ENCODE data around the gene MFSD6. TPM values are rescaled to one million over a fixed set of nuclear protein-coding genes. Genes with fewer than 3 reads are reported as not detected.
"Not testable (repeated sequence)": the region's sequence is repeated elsewhere in the genome, so short reads cannot be mapped to it uniquely, and the experiment has no call there.

The MFSD6 gene
- total RNA-seq, 1 donor from 2014 or later = 21.5 TPM

DNA sequence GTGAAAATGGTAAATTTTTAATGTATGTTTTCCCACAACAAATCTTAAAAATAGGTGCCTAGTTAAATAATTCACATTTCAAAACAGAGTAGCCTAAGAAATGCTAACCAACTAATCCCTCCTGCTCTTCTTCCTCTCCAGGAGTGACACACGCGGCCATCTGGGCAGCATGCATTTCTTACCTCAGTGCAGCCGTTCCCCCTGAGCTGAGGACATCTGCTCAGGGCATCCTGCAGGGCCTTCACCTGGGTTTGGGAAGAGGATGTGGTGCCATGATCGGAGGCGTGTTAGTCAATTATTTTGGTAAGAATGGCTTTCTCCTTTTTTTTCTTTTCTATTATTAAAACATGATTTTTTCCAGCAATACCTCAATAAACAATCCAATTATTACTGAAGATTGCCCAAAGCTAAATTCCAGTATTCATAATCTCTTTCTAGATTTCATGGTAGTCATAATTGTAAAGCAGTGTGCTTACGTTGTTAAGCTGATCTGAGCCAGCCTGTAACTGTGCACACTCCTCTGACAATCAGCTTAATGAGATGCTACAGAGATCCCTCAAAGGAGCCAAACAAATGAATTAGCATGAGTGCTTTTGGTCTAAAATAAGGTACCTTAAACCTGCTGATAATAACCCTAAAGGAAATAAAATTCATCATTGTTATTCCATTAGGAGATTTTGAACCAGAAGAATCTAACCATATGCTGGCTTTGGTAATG, 80.5 kb downstream of the MFSD6 start:
- no peak for DNase-seq
- no peaks in the 10 kb centered on the region for H3K27me3 Mint-ChIP-seq
- intact Hi-C loops (cut with micrococcal nuclease) = no loop called here
- H3K27ac Mint-ChIP-seq = no peak overlapping the region
- TF ChIP-seq, protein P1, sequence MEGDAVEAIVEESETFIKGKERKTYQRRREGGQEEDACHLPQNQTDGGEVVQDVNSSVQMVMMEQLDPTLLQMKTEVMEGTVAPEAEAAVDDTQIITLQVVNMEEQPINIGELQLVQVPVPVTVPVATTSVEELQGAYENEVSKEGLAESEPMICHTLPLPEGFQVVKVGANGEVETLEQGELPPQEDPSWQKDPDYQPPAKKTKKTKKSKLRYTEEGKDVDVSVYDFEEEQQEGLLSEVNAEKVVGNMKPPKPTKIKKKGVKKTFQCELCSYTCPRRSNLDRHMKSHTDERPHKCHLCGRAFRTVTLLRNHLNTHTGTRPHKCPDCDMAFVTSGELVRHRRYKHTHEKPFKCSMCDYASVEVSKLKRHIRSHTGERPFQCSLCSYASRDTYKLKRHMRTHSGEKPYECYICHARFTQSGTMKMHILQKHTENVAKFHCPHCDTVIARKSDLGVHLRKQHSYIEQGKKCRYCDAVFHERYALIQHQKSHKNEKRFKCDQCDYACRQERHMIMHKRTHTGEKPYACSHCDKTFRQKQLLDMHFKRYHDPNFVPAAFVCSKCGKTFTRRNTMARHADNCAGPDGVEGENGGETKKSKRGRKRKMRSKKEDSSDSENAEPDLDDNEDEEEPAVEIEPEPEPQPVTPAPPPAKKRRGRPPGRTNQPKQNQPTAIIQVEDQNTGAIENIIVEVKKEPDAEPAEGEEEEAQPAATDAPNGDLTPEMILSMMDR (IDR thresholded peaks at IDR 0.05) = no peak
- ATAC-seq (ENCODE audit: low read depth) = no peak
- ChIA-PET POLR2A (no interaction called here), CTCF (no interaction called here)
- peaks cover 73% of the 10 kb centered on the region for H3K36me3 Mint-ChIP-seq (ENCODE audit: low read depth)
- peaks cover 6% of the 10 kb centered on the region for H3K9me3 Mint-ChIP-seq
- H3K4me1 Mint-ChIP-seq = peaks cover 1% of the 10 kb centered on the region
- H3K4me3 Mint-ChIP-seq = no peak overlapping the region

DNA sequence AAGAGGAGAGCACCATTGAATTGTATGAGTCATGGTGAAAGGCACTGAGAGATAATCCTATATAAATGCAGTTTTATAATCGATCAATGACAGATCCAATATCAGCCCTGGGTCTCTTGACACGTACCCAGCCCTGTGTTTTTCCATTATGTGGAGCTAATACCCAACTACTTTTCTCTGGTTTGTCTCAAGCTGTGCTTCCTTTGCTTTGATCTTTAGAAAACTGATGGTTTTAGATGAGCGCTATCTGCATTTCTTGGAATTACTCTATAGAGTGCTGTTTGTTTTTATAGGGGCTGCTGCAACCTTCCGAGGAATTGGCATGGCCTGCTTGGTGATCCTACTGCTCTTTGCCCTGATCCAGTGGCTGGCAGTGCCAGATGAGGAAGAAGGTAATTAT, 81.3 kb downstream of the MFSD6 start:
- TF ChIP-seq, protein P1 (IDR thresholded peaks at IDR 0.05) = no peak
- H3K27me3 Mint-ChIP-seq = no peaks in the 10 kb centered on the region
- ATAC-seq (ENCODE audit: low read depth) (no peak), DNase-seq (no peak)
- CTCF ChIA-PET = no interaction called here
- H3K36me3 Mint-ChIP-seq (ENCODE audit: low read depth) = peaks cover 71% of the 10 kb centered on the region
- no peak overlapping the region for H3K4me3 Mint-ChIP-seq
- H3K4me1 Mint-ChIP-seq = peaks cover 3% of the 10 kb centered on the region
- intact Hi-C loops (cut with micrococcal nuclease) = no loop called here
- H3K27ac Mint-ChIP-seq = no peak overlapping the region
- peaks cover 6% of the 10 kb centered on the region for H3K9me3 Mint-ChIP-seq
- POLR2A ChIA-PET = no interaction called here

DNA sequence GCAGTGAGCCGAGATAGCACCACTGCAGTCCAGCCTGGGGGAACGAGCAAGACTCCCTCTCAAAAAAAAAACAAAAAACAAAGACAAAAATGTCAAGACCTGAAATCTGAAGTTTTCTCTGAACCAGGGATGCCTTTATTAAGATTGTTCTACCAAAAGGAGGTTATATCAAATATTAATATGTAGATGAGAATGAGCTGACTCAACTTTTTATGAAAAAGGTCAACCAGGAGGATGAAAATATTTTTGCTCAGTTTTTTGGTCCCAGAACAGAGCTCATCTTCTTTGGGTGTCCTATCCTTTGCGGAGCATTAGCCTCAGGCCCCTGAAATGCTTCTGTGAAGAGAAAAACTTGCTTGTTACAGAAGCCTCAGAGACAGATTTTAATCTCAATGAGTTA, 82.3 kb downstream of the MFSD6 start:
- Mint-ChIP-seq H3K27me3 (no peaks in the 10 kb centered on the region), H3K36me3 (ENCODE audit: low read depth) (peaks cover 77% of the 10 kb centered on the region), H3K9me3 (peaks cover 6% of the 10 kb centered on the region), H3K27ac (no peak overlapping the region), H3K4me1 (peaks cover 3% of the 10 kb centered on the region), H3K4me3 (no peak overlapping the region)
- TF ChIP-seq, protein P1 (IDR thresholded peaks at IDR 0.05) = no peak
- no peak for DNase-seq
- ChIA-PET CTCF (no interaction called here), POLR2A (interaction anchor here (0.6 kb wide), 1 partner anchor 825 kb away, joined by 3 read pairs; no protein-coding TSS in a partner anchor)
- intact Hi-C loops (cut with micrococcal nuclease) = no loop called here
- ATAC-seq (ENCODE audit: low read depth) = no peak

DNA sequence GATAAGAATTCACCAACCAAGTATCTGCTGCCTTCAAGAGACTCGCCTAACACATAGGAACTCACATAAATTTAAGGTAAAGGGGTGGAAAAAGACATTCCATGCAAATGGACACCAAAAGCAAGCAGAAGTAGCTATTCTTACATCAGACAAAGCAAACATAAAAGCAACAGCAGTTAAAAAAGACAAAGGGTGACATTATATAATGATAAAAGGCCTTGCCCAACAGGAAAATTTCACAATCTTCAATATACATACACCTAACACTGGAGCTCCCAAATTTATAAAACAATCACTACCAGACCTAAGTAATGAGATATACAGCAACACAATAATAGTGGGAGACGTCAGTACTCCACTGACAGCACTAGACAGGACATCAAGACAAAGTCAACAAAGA, 84.9 kb downstream of the MFSD6 start:
- H3K27ac Mint-ChIP-seq = no peak overlapping the region
- H3K9me3 Mint-ChIP-seq = peaks cover 6% of the 10 kb centered on the region
- TF ChIP-seq, protein P1 (IDR thresholded peaks at IDR 0.05) = no peak
- intact Hi-C loops (cut with micrococcal nuclease) = no loop called here
- no peak overlapping the region for H3K4me3 Mint-ChIP-seq
- peaks cover 74% of the 10 kb centered on the region for H3K36me3 Mint-ChIP-seq (ENCODE audit: low read depth)
- no peak for ATAC-seq (ENCODE audit: low read depth)
- H3K27me3 Mint-ChIP-seq = no peaks in the 10 kb centered on the region
- no peak for DNase-seq
- ChIA-PET POLR2A (no interaction called here), CTCF (no interaction called here)
- H3K4me1 Mint-ChIP-seq = peaks cover 3% of the 10 kb centered on the region

DNA sequence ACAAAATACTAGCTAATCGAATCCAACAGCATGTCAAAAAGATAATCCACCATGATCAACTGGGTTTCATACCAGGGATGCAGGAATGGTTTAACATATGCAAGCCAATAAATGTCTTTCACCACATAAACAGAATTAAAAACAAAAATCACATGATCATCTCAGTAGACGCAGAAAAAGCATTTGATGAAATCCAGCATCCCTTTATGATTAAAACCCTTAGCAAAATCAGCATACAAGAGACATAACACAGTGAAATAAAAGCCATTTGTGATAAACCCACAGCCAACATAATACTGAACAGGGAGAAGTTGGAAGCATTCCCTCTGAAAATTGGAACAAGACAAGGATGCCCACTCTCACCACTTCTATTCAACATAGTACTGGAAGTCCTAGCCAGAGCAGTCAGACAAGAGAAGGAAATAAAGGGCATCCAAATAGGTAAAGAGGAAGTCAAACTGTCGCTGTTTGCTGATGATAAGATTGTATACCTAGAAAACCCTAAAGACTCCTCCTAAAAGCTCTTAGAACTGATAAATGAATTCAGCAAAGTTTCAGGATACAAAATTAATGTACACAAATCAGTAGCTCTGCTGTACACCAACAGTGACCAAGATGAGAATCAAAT, 86.6 kb downstream of the MFSD6 start:
- ATAC-seq (ENCODE audit: low read depth); H3K4me3 Mint-ChIP-seq; H3K9me3 Mint-ChIP-seq; DNase-seq; intact Hi-C loops (cut with micrococcal nuclease); H3K27me3 Mint-ChIP-seq; CTCF ChIA-PET; H3K4me1 Mint-ChIP-seq: not testable (repeated sequence)
- POLR2A ChIA-PET = interaction anchor here (0.5 kb wide), 1 partner anchor 350 kb away, joined by 4 read pairs; no protein-coding TSS in a partner anchor
- peak overlapping the region; percentile 41 for H3K27ac Mint-ChIP-seq
- peaks cover 71% of the 10 kb centered on the region for H3K36me3 Mint-ChIP-seq (ENCODE audit: low read depth)
